ENCODE data around the gene TINAG.

- TF ChIP-seq, protein P1, sequence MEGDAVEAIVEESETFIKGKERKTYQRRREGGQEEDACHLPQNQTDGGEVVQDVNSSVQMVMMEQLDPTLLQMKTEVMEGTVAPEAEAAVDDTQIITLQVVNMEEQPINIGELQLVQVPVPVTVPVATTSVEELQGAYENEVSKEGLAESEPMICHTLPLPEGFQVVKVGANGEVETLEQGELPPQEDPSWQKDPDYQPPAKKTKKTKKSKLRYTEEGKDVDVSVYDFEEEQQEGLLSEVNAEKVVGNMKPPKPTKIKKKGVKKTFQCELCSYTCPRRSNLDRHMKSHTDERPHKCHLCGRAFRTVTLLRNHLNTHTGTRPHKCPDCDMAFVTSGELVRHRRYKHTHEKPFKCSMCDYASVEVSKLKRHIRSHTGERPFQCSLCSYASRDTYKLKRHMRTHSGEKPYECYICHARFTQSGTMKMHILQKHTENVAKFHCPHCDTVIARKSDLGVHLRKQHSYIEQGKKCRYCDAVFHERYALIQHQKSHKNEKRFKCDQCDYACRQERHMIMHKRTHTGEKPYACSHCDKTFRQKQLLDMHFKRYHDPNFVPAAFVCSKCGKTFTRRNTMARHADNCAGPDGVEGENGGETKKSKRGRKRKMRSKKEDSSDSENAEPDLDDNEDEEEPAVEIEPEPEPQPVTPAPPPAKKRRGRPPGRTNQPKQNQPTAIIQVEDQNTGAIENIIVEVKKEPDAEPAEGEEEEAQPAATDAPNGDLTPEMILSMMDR (IDR thresholded peaks at IDR 0.05), result no peak
- no peak for TF ChIP-seq EZH2phosphoT487 (IDR thresholded peaks at IDR 0.05)
These were observed 19.8 kb upstream of the TINAG start for GRCh38 chr6:54288474-54288873.
